Stimulated activated naive CD8-positive, alpha-beta T cell treated with anti-CD3 and anti-CD28 coated beads, Interleukin-15, Interleukin-2, amounts not matched to agents 100 ng/mL and 50 ng/mL, for 24 hours (primary cell): ENCODE measurements around the gene FHOD3.

ENCODE experiments used
- H3K27ac Mint-ChIP-seq: one replicate; pipeline ENCODE4 v1.8.0; 2021; ENCODE audit warnings: mild to moderate bottlenecking, mixed read lengths
- H3K27me3 Mint-ChIP-seq: one replicate; pipeline ENCODE4 v1.8.0; 2021; ENCODE audit warnings: mixed read lengths
- H3K36me3 Mint-ChIP-seq: one replicate; pipeline ENCODE4 v1.8.0; 2021; ENCODE audit warnings: low read depth, mixed read lengths
- H3K4me1 Mint-ChIP-seq: one replicate; pipeline ENCODE4 v1.8.0; 2021; ENCODE audit warnings: low read depth, mixed read lengths
- H3K4me3 Mint-ChIP-seq: one replicate; pipeline ENCODE4 v1.8.0; 2021; ENCODE audit warnings: mild to moderate bottlenecking, mixed read lengths
- H3K9me3 Mint-ChIP-seq: one replicate; pipeline ENCODE4 v1.8.0; 2021; ENCODE audit warnings: mixed read lengths

FHOD3 gene

DNA sequence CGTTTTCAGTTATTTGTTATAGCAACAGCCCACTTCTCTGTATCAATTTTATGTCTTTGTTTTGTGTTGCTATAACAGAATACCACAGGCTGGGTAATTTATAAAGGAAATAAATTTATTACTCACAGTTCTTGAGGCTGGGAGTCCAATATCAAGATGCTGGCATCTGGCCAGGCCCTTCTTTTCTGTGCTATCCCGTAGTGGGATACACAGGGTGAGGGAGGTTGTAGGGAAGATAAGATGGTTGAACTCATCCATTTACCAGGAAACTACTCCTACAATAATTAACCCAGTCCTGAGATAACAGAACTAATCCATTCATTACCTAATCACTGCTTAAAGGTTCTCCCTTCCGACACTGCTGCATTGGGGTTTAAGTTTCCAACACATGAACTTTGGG lies 310.6 kb downstream of the FHOD3 start:
- no peaks in the 10 kb centered on the region for H3K36me3 Mint-ChIP-seq
- no peaks in the 10 kb centered on the region for H3K9me3 Mint-ChIP-seq

GRCh38 chr18:36610258-36610657 lies 312.7 kb downstream of the FHOD3 start:
- Mint-ChIP-seq H3K27ac (no peak overlapping the region), H3K4me3 (no peak overlapping the region), H3K9me3 (no peaks in the 10 kb centered on the region), H3K27me3 (no peaks in the 10 kb centered on the region), H3K36me3 (no peaks in the 10 kb centered on the region), H3K4me1 (no peaks in the 10 kb centered on the region)

More for the DNA sequence above, 310.6 kb downstream of the FHOD3 start:
- H3K27me3 Mint-ChIP-seq, result peaks cover 3% of the 10 kb centered on the region
- H3K4me1 Mint-ChIP-seq, result no peaks in the 10 kb centered on the region
- no peak overlapping the region for H3K4me3 Mint-ChIP-seq
- no peak overlapping the region for H3K27ac Mint-ChIP-seq

- Mint-ChIP-seq H3K27ac (no peak overlapping the region), H3K4me3 (no peak overlapping the region), H3K9me3 (no peaks in the 10 kb centered on the region), H3K36me3 (no peaks in the 10 kb centered on the region), H3K27me3 (no peaks in the 10 kb centered on the region), H3K4me1 (no peaks in the 10 kb centered on the region)
Observed at GRCh38 chr18:36610661-36611060, 313.1 kb downstream of the FHOD3 start.

- H3K9me3 Mint-ChIP-seq, result no peaks in the 10 kb centered on the region
- no peaks in the 10 kb centered on the region for H3K27me3 Mint-ChIP-seq
- H3K4me1 Mint-ChIP-seq, result no peaks in the 10 kb centered on the region
- H3K36me3 Mint-ChIP-seq, result no peaks in the 10 kb centered on the region
- H3K4me3 Mint-ChIP-seq, result no peak overlapping the region
- H3K27ac Mint-ChIP-seq, result no peak overlapping the region
Observed at GRCh38 chr18:36613069-36613468, 315.6 kb downstream of the FHOD3 start.

DNA sequence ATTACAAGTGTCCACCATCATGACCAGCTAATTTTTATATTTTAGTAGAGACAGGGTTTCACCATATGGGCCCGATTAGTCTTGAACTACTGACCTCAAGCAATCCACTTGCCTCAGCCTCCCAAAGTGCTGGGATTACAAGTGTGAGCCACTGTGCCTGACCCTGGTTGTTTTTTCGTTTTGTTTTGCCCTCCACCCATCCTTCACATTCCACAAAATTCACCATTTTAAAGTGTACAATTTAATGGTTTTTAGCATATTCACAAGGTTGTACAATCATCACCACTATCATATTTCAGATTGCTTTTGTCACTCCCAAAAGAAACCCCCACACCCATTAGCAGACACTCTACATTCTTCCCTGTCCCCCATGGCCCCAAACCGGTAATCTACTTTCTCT lies 316.3 kb downstream of the FHOD3 start:
- Mint-ChIP-seq H3K27me3 (no peaks in the 10 kb centered on the region), H3K27ac (no peak overlapping the region), H3K36me3 (no peaks in the 10 kb centered on the region), H3K4me3 (no peak overlapping the region), H3K9me3 (no peaks in the 10 kb centered on the region), H3K4me1 (no peaks in the 10 kb centered on the region)

- no peak overlapping the region for H3K4me3 Mint-ChIP-seq
- peaks cover 9% of the 10 kb centered on the region for H3K27me3 Mint-ChIP-seq
- H3K36me3 Mint-ChIP-seq, result no peaks in the 10 kb centered on the region
- H3K9me3 Mint-ChIP-seq, result no peaks in the 10 kb centered on the region
- H3K4me1 Mint-ChIP-seq, result no peaks in the 10 kb centered on the region
- H3K27ac Mint-ChIP-seq, result no peak overlapping the region
Observed at GRCh38 chr18:36620788-36621187, 323.3 kb downstream of the FHOD3 start.

GRCh38 chr18:36622610-36623009 lies 325.1 kb downstream of the FHOD3 start:
- Mint-ChIP-seq H3K27ac (no peak overlapping the region), H3K4me1 (no peaks in the 10 kb centered on the region), H3K9me3 (no peaks in the 10 kb centered on the region), H3K36me3 (no peaks in the 10 kb centered on the region), H3K27me3 (peaks cover 9% of the 10 kb centered on the region), H3K4me3 (no peak overlapping the region)

GRCh38 chr18:36623091-36623490 lies 325.6 kb downstream of the FHOD3 start:
- Mint-ChIP-seq H3K27ac (no peak overlapping the region), H3K4me3 (no peak overlapping the region), H3K36me3 (no peaks in the 10 kb centered on the region), H3K9me3 (no peaks in the 10 kb centered on the region), H3K27me3 (peaks cover 9% of the 10 kb centered on the region), H3K4me1 (no peaks in the 10 kb centered on the region)

GRCh38 chr18:36623681-36624190 lies 326.2 kb downstream of the FHOD3 start:
- Mint-ChIP-seq H3K9me3 (no peaks in the 10 kb centered on the region), H3K27ac (no peak overlapping the region), H3K4me3 (no peak overlapping the region), H3K36me3 (no peaks in the 10 kb centered on the region), H3K4me1 (no peaks in the 10 kb centered on the region), H3K27me3 (peaks cover 9% of the 10 kb centered on the region)

- no peak overlapping the region for H3K27ac Mint-ChIP-seq
- no peaks in the 10 kb centered on the region for H3K9me3 Mint-ChIP-seq
- H3K36me3 Mint-ChIP-seq, result no peaks in the 10 kb centered on the region
- no peaks in the 10 kb centered on the region for H3K4me1 Mint-ChIP-seq
- H3K4me3 Mint-ChIP-seq, result no peak overlapping the region
- H3K27me3 Mint-ChIP-seq, result peaks cover 9% of the 10 kb centered on the region
Observed at GRCh38 chr18:36624451-36625167, 327.1 kb downstream of the FHOD3 start.

DNA sequence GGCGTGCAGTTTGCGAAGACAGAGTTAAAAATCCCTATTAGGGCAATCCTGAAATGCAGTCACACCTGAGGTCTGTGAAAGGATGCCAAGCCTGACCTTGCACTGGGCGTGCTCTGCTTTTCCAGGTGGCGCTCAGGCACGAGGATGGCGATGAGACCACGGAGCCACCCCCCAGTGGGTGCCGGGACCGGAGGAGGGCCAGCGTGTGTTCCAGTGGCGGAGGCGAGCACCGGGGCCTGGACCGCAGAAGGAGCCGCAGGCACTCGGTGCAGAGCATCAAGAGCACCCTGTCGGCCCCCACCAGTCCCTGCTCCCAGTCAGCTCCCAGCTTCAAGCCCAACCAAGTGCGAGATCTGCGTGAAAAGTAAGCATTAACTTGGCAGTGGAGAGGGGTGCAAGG lies 327.9 kb downstream of the FHOD3 start:
- H3K36me3 Mint-ChIP-seq, result no peaks in the 10 kb centered on the region
- no peaks in the 10 kb centered on the region for H3K9me3 Mint-ChIP-seq
- H3K27ac Mint-ChIP-seq, result no peak overlapping the region

GRCh38 chr18:36627637-36628036 lies 330.1 kb downstream of the FHOD3 start:
- Mint-ChIP-seq H3K9me3 (no peaks in the 10 kb centered on the region), H3K27me3 (peaks cover 8% of the 10 kb centered on the region), H3K4me3 (no peak overlapping the region)

More for the DNA sequence above, 327.9 kb downstream of the FHOD3 start:
- Mint-ChIP-seq H3K4me3 (no peak overlapping the region), H3K4me1 (no peaks in the 10 kb centered on the region), H3K27me3 (peaks cover 5% of the 10 kb centered on the region)

GRCh38 chr18:36628435-36629137 lies 331.1 kb downstream of the FHOD3 start:
- peaks cover 10% of the 10 kb centered on the region for H3K27me3 Mint-ChIP-seq
- H3K27ac Mint-ChIP-seq, result no peak overlapping the region
- H3K36me3 Mint-ChIP-seq, result no peaks in the 10 kb centered on the region
- H3K4me3 Mint-ChIP-seq, result no peak overlapping the region
- H3K9me3 Mint-ChIP-seq, result no peaks in the 10 kb centered on the region
- no peaks in the 10 kb centered on the region for H3K4me1 Mint-ChIP-seq

More at GRCh38 chr18:36627637-36628036, 330.1 kb downstream of the FHOD3 start:
- H3K4me1 Mint-ChIP-seq, result no peaks in the 10 kb centered on the region
- no peaks in the 10 kb centered on the region for H3K36me3 Mint-ChIP-seq
- no peak overlapping the region for H3K27ac Mint-ChIP-seq

DNA sequence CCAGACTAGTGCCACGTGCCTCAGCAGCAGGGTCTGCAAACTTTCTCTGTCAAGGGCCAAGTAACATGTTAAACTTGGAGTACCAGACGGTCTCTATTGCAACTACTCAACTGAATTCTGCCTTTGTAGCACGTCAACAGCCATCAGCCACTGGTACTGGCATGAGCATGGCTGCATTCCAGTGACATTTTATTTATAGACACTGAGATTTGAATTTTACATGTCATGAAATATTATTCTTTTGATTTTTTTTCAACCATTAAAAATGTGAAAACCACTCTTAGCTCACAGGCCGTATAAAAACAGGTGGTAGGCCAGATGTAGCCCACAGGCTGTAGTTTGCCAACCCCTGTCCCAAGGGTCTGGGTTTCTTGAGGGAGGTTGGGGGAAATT lies 331.6 kb downstream of the FHOD3 start:
- H3K27me3 Mint-ChIP-seq, result peaks cover 10% of the 10 kb centered on the region
- H3K36me3 Mint-ChIP-seq, result no peaks in the 10 kb centered on the region
- H3K27ac Mint-ChIP-seq, result no peak overlapping the region
- H3K4me3 Mint-ChIP-seq, result no peak overlapping the region
- no peaks in the 10 kb centered on the region for H3K4me1 Mint-ChIP-seq
- no peaks in the 10 kb centered on the region for H3K9me3 Mint-ChIP-seq

DNA sequence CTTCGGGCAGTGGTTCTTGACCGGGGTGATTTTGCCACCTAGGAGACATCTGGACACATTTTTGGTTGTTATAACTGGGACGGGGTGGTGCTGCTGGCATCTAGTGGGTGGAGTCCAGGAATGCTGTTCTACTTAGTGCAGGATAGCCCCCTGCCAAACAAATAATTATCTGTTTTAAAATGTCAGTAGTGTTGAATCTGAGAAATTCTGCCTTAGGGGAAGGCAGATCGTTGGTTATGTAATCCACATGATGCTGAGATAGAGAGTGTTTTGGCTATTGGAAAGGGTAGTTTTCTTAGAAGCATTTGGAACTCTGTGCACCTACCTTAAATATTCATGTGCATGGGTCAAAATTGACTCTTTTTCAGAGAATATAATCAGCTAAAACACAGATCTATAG lies 332.3 kb downstream of the FHOD3 start:
- no peaks in the 10 kb centered on the region for H3K36me3 Mint-ChIP-seq
- no peak overlapping the region for H3K4me3 Mint-ChIP-seq
- peaks cover 11% of the 10 kb centered on the region for H3K27me3 Mint-ChIP-seq
- H3K27ac Mint-ChIP-seq, result no peak overlapping the region
- H3K4me1 Mint-ChIP-seq, result no peaks in the 10 kb centered on the region
- H3K9me3 Mint-ChIP-seq, result no peaks in the 10 kb centered on the region
